WTC11 (cell line): ENCODE measurements around the gene ZFP64. TPM values are rescaled to one million over a fixed set of nuclear protein-coding genes. Genes with fewer than 3 reads are reported as not detected.

Source experiments
- ATAC-seq: fragments of 200-7000 bp; cut with Tn5 transposase; 2 replicates; pipeline ENCODE4 v1.10.0; 2021; ENCODE audit warnings: mild to moderate bottlenecking, moderate library complexity
- CTCF ChIA-PET: fragments of 300-600 bp; sonication (Branson Sonifier 250); formaldehyde crosslinking; loops from one replicate; lab custom pipeline; 2021; ENCODE audit warnings: antibody characterized with exemption; lab: Charles Lee
- POLR2A ChIA-PET: fragments of 350-600 bp; sonication (Branson Sonifier 250); formaldehyde crosslinking; loops from one replicate; lab custom pipeline; 2021; ENCODE audit warnings: antibody characterized with exemption; lab: Charles Lee
- DNase-seq: peaks from one replicate; pipeline ENCODE4 v3.0.0; 2021; ENCODE audit warnings: low spot score
- H3K27ac Mint-ChIP-seq: 2 replicates; pipeline ENCODE4 v1.8.0; 2021; ENCODE audit warnings: mixed read lengths
- H3K27me3 Mint-ChIP-seq: 2 replicates; pipeline ENCODE4 v1.8.0; 2021; ENCODE audit warnings: low read depth, mild to moderate bottlenecking, moderate library complexity, mixed read lengths
- H3K36me3 Mint-ChIP-seq: 2 replicates; pipeline ENCODE4 v1.8.0; 2021; ENCODE audit warnings: mixed read lengths
- H3K4me1 Mint-ChIP-seq: 2 replicates; pipeline ENCODE4 v1.8.0; 2022; ENCODE audit warnings: mixed read lengths
- H3K4me3 Mint-ChIP-seq: 2 replicates; pipeline ENCODE4 v1.8.0; 2021; ENCODE audit warnings: mild to moderate bottlenecking, moderate library complexity, mixed read lengths
- H3K9me3 Mint-ChIP-seq: 2 replicates; pipeline ENCODE4 v1.8.0; 2021; ENCODE audit warnings: mixed read lengths
- CREM ChIP-seq: sonication (generic); formaldehyde crosslinking; IDR thresholded peaks from 2 replicates; pipeline ENCODE4 v1.8.1; 2022; ENCODE audit warnings: mild to moderate bottlenecking, missing genetic modification reagents, moderate library complexity
- ERG ChIP-seq: fragments of 250-450 bp; sonication (Bioruptor Pico); IDR thresholded peaks from 2 replicates; pipeline ENCODE4 v1.8.0; 2021; ENCODE audit warnings: mild to moderate bottlenecking
- FOXK1 ChIP-seq: sonication (generic); formaldehyde crosslinking; IDR thresholded peaks from 2 replicates; pipeline ENCODE4 v1.8.0; 2022; ENCODE audit warnings: mild to moderate bottlenecking, moderate library complexity, missing genetic modification reagents
- GTF2I ChIP-seq: fragments of 250-450 bp; sonication (Bioruptor Pico); conservative IDR thresholded peaks from 2 replicates; pipeline ENCODE4 v1.4.0; 2021; ENCODE audit warnings: mild to moderate bottlenecking
- KAT7 ChIP-seq: sonication (generic); formaldehyde crosslinking; IDR thresholded peaks from 2 replicates; pipeline ENCODE4 v1.8.1; 2023; ENCODE audit warnings: missing genetic modification reagents, mild to moderate bottlenecking, borderline replicate concordance
- MLX ChIP-seq: sonication (generic); formaldehyde crosslinking; IDR thresholded peaks from 2 replicates; pipeline ENCODE4 v1.8.1; 2023; ENCODE audit warnings: mild to moderate bottlenecking, missing genetic modification reagents, moderate library complexity
- MXD4 ChIP-seq: fragments of 250-450 bp; sonication (Bioruptor Pico); IDR thresholded peaks from 2 replicates; pipeline ENCODE4 v1.8.0; 2021; ENCODE audit warnings: mild to moderate bottlenecking, moderate library complexity, borderline replicate concordance
- NR2C2 ChIP-seq: sonication (generic); formaldehyde crosslinking; IDR thresholded peaks from 2 replicates; pipeline ENCODE4 v1.8.0; 2022; ENCODE audit warnings: mild to moderate bottlenecking, missing genetic modification reagents
- NR3C1 ChIP-seq: sonication (generic); formaldehyde crosslinking; conservative IDR thresholded peaks from 2 replicates; pipeline ENCODE4 v1.8.1; 2023; ENCODE audit warnings: low read depth, mild to moderate bottlenecking, missing genetic modification reagents
- PRRX2 ChIP-seq: fragments of 250-450 bp; sonication (Bioruptor Pico); IDR thresholded peaks from 2 replicates; pipeline ENCODE4 v1.8.0; 2021; ENCODE audit warnings: mild to moderate bottlenecking
- SOX15 ChIP-seq: fragments of 250-450 bp; sonication (Bioruptor Pico); IDR thresholded peaks from 2 replicates; pipeline ENCODE4 v1.9.0; 2021; ENCODE audit warnings: mild to moderate bottlenecking
- TEAD1 ChIP-seq: sonication (generic); formaldehyde crosslinking; IDR thresholded peaks from 2 replicates; pipeline ENCODE4 v1.8.0; 2022; ENCODE audit warnings: mild to moderate bottlenecking, missing genetic modification reagents
- ZNF232 ChIP-seq: sonication (generic); formaldehyde crosslinking; IDR thresholded peaks from 2 replicates; pipeline ENCODE4 v1.8.0; 2022; ENCODE audit warnings: mild to moderate bottlenecking, missing genetic modification reagents
- ZNF317 ChIP-seq: sonication (generic); formaldehyde crosslinking; IDR thresholded peaks from 2 replicates; pipeline ENCODE4 v1.8.1; 2023; ENCODE audit warnings: low read depth, mild to moderate bottlenecking, moderate library complexity, missing genetic modification reagents, borderline replicate concordance
- ZNF423 ChIP-seq: fragments of 250-450 bp; sonication (Bioruptor Pico); IDR thresholded peaks from 2 replicates; pipeline ENCODE4 v2.1.2; 2022; ENCODE audit warnings: mild to moderate bottlenecking, moderate library complexity
- total RNA-seq: library from RNA; stranded (reverse); gene quantifications from 3 replicates; pipeline ENCODE4 v1.2.3, GENCODE V29; 2021
- TF ChIP-seq, protein P1 (sequence below): fragments of 250-450 bp; sonication (Bioruptor Pico); IDR thresholded peaks from 2 replicates; pipeline ENCODE4 v1.9.0; 2021; ENCODE audit warnings: mild to moderate bottlenecking, borderline replicate concordance

Gene ZFP64
- total RNA-seq, 1 experiment from 2014 or later: 26.1 TPM

GRCh38 chr20:52102126-52102525, 89.5 kb downstream of the ZFP64 start:
- H3K27me3 Mint-ChIP-seq: peaks cover 72% of the 10 kb centered on the region
- TF ChIP-seq MXD4 (CRISPR knock-in tag) (no peak), ZNF423 (CRISPR knock-in tag) (no peak), ERG (CRISPR knock-in tag) (no peak), CREM (no peak), GTF2I (CRISPR knock-in tag) (no peak), PRRX2 (no peak), NR2C2 (CRISPR knock-in tag) (no peak), SOX15 (CRISPR knock-in tag) (no peak), ZNF317 (CRISPR knock-in tag) (no peak), FOXK1 (CRISPR knock-in tag) (no peak), ZNF232 (CRISPR knock-in tag) (no peak), KAT7 (no peak), TEAD1 (CRISPR knock-in tag) (no peak), MLX (CRISPR knock-in tag) (no peak), NR3C1 (CRISPR knock-in tag) (no peak)
- TF ChIP-seq, protein P1, sequence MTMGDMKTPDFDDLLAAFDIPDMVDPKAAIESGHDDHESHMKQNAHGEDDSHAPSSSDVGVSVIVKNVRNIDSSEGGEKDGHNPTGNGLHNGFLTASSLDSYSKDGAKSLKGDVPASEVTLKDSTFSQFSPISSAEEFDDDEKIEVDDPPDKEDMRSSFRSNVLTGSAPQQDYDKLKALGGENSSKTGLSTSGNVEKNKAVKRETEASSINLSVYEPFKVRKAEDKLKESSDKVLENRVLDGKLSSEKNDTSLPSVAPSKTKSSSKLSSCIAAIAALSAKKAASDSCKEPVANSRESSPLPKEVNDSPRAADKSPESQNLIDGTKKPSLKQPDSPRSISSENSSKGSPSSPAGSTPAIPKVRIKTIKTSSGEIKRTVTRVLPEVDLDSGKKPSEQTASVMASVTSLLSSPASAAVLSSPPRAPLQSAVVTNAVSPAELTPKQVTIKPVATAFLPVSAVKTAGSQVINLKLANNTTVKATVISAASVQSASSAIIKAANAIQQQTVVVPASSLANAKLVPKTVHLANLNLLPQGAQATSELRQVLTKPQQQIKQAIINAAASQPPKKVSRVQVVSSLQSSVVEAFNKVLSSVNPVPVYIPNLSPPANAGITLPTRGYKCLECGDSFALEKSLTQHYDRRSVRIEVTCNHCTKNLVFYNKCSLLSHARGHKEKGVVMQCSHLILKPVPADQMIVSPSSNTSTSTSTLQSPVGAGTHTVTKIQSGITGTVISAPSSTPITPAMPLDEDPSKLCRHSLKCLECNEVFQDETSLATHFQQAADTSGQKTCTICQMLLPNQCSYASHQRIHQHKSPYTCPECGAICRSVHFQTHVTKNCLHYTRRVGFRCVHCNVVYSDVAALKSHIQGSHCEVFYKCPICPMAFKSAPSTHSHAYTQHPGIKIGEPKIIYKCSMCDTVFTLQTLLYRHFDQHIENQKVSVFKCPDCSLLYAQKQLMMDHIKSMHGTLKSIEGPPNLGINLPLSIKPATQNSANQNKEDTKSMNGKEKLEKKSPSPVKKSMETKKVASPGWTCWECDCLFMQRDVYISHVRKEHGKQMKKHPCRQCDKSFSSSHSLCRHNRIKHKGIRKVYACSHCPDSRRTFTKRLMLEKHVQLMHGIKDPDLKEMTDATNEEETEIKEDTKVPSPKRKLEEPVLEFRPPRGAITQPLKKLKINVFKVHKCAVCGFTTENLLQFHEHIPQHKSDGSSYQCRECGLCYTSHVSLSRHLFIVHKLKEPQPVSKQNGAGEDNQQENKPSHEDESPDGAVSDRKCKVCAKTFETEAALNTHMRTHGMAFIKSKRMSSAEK (CRISPR knock-in tag): no peak
- DNase-seq (no peak), ATAC-seq (no peak)
- POLR2A ChIA-PET: interaction anchor here (0.6 kb wide), 1 partner anchor 658 kb away, joined by 3 read pairs; no protein-coding TSS in a partner anchor
- peaks cover 27% of the 10 kb centered on the region for H3K4me1 Mint-ChIP-seq
- CTCF ChIA-PET: no interaction called here
- peaks cover 5% of the 10 kb centered on the region for H3K36me3 Mint-ChIP-seq
- no peak overlapping the region for H3K27ac Mint-ChIP-seq
- H3K9me3 Mint-ChIP-seq: no peaks in the 10 kb centered on the region
- H3K4me3 Mint-ChIP-seq: peak overlapping the region; percentile 87
